Measurements from ENCODE around the gene DCUN1D5. TPM values are rescaled to one million over a fixed set of nuclear protein-coding genes. Genes with fewer than 3 reads are reported as not detected.

DCUN1D5 gene
- total and polyA plus RNA-seq, 2 of the 8 experiments (the other 6 are each of a cell fraction or from before 2014, with no cell fraction given): 76.1 to 95.4 TPM

DNA sequence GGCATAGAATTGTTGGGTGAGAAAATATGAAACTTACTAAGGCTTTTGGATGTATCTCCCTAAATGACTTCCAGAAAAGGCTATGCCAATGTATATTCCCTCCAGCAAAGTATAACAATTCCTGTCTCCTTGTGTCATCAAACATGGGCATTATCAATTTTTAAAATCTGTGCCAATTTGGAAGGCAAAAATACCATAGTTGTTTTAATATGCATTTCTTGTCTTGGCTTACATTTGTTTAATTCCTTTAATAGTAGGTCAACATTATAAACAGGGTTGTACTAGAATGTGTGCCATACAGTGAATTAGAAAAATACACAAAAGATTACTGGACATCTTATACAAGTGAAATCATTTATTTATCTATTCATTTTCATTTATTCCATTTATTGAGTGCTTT lies 41.6 kb downstream of the DCUN1D5 start (continued):
- TF ChIP-seq, protein P1, sequence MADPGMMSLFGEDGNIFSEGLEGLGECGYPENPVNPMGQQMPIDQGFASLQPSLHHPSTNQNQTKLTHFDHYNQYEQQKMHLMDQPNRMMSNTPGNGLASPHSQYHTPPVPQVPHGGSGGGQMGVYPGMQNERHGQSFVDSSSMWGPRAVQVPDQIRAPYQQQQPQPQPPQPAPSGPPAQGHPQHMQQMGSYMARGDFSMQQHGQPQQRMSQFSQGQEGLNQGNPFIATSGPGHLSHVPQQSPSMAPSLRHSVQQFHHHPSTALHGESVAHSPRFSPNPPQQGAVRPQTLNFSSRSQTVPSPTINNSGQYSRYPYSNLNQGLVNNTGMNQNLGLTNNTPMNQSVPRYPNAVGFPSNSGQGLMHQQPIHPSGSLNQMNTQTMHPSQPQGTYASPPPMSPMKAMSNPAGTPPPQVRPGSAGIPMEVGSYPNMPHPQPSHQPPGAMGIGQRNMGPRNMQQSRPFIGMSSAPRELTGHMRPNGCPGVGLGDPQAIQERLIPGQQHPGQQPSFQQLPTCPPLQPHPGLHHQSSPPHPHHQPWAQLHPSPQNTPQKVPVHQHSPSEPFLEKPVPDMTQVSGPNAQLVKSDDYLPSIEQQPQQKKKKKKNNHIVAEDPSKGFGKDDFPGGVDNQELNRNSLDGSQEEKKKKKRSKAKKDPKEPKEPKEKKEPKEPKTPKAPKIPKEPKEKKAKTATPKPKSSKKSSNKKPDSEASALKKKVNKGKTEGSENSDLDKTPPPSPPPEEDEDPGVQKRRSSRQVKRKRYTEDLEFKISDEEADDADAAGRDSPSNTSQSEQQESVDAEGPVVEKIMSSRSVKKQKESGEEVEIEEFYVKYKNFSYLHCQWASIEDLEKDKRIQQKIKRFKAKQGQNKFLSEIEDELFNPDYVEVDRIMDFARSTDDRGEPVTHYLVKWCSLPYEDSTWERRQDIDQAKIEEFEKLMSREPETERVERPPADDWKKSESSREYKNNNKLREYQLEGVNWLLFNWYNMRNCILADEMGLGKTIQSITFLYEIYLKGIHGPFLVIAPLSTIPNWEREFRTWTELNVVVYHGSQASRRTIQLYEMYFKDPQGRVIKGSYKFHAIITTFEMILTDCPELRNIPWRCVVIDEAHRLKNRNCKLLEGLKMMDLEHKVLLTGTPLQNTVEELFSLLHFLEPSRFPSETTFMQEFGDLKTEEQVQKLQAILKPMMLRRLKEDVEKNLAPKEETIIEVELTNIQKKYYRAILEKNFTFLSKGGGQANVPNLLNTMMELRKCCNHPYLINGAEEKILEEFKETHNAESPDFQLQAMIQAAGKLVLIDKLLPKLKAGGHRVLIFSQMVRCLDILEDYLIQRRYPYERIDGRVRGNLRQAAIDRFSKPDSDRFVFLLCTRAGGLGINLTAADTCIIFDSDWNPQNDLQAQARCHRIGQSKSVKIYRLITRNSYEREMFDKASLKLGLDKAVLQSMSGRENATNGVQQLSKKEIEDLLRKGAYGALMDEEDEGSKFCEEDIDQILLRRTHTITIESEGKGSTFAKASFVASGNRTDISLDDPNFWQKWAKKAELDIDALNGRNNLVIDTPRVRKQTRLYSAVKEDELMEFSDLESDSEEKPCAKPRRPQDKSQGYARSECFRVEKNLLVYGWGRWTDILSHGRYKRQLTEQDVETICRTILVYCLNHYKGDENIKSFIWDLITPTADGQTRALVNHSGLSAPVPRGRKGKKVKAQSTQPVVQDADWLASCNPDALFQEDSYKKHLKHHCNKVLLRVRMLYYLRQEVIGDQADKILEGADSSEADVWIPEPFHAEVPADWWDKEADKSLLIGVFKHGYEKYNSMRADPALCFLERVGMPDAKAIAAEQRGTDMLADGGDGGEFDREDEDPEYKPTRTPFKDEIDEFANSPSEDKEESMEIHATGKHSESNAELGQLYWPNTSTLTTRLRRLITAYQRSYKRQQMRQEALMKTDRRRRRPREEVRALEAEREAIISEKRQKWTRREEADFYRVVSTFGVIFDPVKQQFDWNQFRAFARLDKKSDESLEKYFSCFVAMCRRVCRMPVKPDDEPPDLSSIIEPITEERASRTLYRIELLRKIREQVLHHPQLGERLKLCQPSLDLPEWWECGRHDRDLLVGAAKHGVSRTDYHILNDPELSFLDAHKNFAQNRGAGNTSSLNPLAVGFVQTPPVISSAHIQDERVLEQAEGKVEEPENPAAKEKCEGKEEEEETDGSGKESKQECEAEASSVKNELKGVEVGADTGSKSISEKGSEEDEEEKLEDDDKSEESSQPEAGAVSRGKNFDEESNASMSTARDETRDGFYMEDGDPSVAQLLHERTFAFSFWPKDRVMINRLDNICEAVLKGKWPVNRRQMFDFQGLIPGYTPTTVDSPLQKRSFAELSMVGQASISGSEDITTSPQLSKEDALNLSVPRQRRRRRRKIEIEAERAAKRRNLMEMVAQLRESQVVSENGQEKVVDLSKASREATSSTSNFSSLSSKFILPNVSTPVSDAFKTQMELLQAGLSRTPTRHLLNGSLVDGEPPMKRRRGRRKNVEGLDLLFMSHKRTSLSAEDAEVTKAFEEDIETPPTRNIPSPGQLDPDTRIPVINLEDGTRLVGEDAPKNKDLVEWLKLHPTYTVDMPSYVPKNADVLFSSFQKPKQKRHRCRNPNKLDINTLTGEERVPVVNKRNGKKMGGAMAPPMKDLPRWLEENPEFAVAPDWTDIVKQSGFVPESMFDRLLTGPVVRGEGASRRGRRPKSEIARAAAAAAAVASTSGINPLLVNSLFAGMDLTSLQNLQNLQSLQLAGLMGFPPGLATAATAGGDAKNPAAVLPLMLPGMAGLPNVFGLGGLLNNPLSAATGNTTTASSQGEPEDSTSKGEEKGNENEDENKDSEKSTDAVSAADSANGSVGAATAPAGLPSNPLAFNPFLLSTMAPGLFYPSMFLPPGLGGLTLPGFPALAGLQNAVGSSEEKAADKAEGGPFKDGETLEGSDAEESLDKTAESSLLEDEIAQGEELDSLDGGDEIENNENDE (IDR thresholded peaks at IDR 0.05; ENCODE audit: insufficient replicate concordance, low read length): no peak
